IPS DF 6.9 (cell line): Measurements from ENCODE around the gene CD8A.

ENCODE experiments used
- DNase-seq: peaks from one replicate; pipeline ENCODE4 v3.0.0-alpha.2; 2013; ENCODE audit warnings: low read depth, low spot score
- H3K27ac ChIP-seq: one replicate; pipeline ENCODE4 v1.5.1; 2013; ENCODE audit warnings: low read length, control low read depth
- H3K27me3 ChIP-seq: 2 replicates; pipeline ENCODE4 v1.6.1; 2013; ENCODE audit warnings: mild to moderate bottlenecking, low read length; ENCODE audit not compliant: control insufficient read depth, insufficient read depth
- H3K36me3 ChIP-seq: 2 replicates; pipeline ENCODE4 v1.6.1; 2013; ENCODE audit warnings: low read length; ENCODE audit not compliant: control insufficient read depth, insufficient read depth
- H3K4me1 ChIP-seq: 2 replicates; pipeline ENCODE4 v1.6.1; 2013; ENCODE audit warnings: low read length; ENCODE audit not compliant: control insufficient read depth, insufficient read depth
- H3K4me3 ChIP-seq: 2 replicates; pipeline ENCODE4 v1.5.1; 2013; ENCODE audit warnings: mild to moderate bottlenecking, low read length
- H3K9me3 ChIP-seq: 2 replicates; pipeline ENCODE4 v1.6.1; 2013; ENCODE audit warnings: low read length, inconsistent platforms; ENCODE audit not compliant: control insufficient read depth, insufficient read depth
- WGBS: extraction: QIAGEN DNeasy Blood & Tissue Kit; methylation state at CpG from one replicate; pipeline ENCODE4 v1.1.7; 2013; ENCODE audit warnings: mixed read lengths, missing lambda C conversion rate; ENCODE audit not compliant: insufficient read length, insufficient coverage; 5-methylcytosine and 5-hydroxymethylcytosine counted together

CD8A gene

DNA sequence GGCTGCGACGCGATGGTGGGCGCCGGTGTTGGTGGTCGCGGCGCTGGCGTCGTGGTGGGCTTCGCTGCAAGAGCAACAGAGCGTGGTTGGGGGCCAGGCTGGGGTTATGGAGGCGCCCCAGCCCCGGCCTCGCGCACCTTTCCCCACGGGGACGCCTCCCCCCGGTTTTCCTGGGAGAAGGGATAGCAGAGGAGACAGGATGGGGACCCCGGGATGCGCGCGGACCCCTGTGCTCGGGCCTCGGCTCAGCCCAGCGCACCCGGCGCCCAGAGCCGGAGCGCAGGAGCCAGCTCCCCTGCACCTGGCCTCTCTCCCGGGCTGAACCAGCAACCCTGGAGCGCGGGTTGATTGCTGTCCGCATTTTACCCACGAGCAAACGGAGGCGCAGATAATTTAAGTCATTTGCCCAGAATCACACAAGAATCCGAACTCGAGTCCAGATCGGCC is 1.0 kb downstream of the CD8A start:
- no CpG with 5 or more reads among the region's 40 CpGs for WGBS
- H3K9me3 ChIP-seq: no peaks in the 10 kb centered on the region
- no peaks in the 10 kb centered on the region for H3K36me3 ChIP-seq
- H3K4me3 ChIP-seq: peak overlapping the region; percentile 8; the same call in 1 of the 2 replicates
- no peak for DNase-seq
- H3K27ac ChIP-seq: no peak overlapping the region
- no peaks in the 10 kb centered on the region for H3K4me1 ChIP-seq
- peaks cover 36% of the 10 kb centered on the region for H3K27me3 ChIP-seq

DNA sequence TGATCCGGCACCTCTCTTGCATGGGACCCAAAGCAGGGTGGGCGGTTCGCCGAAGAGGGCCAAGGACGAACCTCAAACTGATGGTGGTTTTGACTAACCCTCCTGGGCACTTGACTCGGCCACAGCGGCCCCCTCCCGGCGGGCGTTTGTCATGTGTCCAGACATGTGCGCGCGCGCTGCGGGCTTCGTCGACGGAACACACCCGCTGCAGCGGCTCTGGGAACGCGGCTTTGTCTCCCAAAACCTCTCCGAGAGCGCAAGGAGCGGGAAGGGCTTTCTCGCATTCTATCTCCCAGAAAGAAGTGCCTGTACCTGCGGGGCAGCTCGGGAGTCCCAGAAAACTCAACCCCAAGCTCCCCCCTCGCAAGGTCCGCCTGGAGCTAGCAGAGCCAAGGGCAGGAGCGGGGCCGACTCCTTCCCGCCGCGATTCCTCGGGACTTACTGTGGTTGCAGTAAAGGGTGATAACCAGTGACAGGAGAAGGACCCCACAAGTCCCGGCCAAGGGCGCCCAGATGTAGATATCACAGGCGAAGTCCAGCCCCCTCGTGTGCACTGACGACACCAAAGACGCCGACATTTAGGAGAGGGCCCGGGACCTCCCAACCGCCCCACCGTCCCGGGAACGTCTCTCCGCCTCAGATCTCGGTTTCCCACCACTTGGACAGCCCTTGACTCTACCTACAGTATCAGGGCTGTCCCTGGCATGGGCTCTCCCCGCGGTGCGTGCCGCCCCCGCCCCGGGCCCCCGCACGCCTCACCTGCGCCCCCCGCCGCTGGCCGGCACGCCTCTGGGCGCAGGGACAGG is 1.6 kb downstream of the CD8A start:
- no peak overlapping the region for H3K27ac ChIP-seq
- H3K27me3 ChIP-seq: peaks cover 36% of the 10 kb centered on the region
- no peaks in the 10 kb centered on the region for H3K4me1 ChIP-seq
- DNase-seq: no peak
- H3K4me3 ChIP-seq: peak overlapping the region; percentile 8; the same call in 1 of the 2 replicates
- no peaks in the 10 kb centered on the region for H3K36me3 ChIP-seq
- no CpG with 5 or more reads among the region's 64 CpGs for WGBS
- no peaks in the 10 kb centered on the region for H3K9me3 ChIP-seq

GRCh38 chr2:86788165-86788564 is 2.5 kb downstream of the CD8A start:
- no peaks in the 10 kb centered on the region for H3K36me3 ChIP-seq
- no peak overlapping the region for H3K4me3 ChIP-seq
- DNase-seq: no peak
- WGBS: no CpG with 5 or more reads among the region's 7 CpGs
- H3K9me3 ChIP-seq: no peaks in the 10 kb centered on the region
- H3K27me3 ChIP-seq: peaks cover 36% of the 10 kb centered on the region
- H3K4me1 ChIP-seq: no peaks in the 10 kb centered on the region
- no peak overlapping the region for H3K27ac ChIP-seq

- Histone ChIP-seq H3K4me1 (no peaks in the 10 kb centered on the region), H3K27me3 (peaks cover 36% of the 10 kb centered on the region), H3K27ac (no peak overlapping the region), H3K36me3 (no peaks in the 10 kb centered on the region), H3K9me3 (no peaks in the 10 kb centered on the region), H3K4me3 (no peak overlapping the region)
- no peak for DNase-seq
- WGBS: no CpG with 5 or more reads among the region's 2 CpGs
Measured at GRCh38 chr2:86787736-86788135, 3.0 kb downstream of the CD8A start.

- no peak overlapping the region for H3K4me3 ChIP-seq
- no peak for DNase-seq
- no peaks in the 10 kb centered on the region for H3K4me1 ChIP-seq
- no peaks in the 10 kb centered on the region for H3K9me3 ChIP-seq
- H3K36me3 ChIP-seq: no peaks in the 10 kb centered on the region
- peaks cover 28% of the 10 kb centered on the region for H3K27me3 ChIP-seq
- H3K27ac ChIP-seq: no peak overlapping the region
- WGBS: no CpG with 5 or more reads among the region's 10 CpGs
Measured at GRCh38 chr2:86786001-86786536, 4.6 kb downstream of the CD8A start.

- no peak for DNase-seq
- no peaks in the 10 kb centered on the region for H3K4me1 ChIP-seq
- H3K36me3 ChIP-seq: no peaks in the 10 kb centered on the region
- H3K27me3 ChIP-seq: peaks cover 23% of the 10 kb centered on the region
- H3K27ac ChIP-seq: no peak overlapping the region
- no peak overlapping the region for H3K4me3 ChIP-seq
- WGBS: no CpG with 5 or more reads among the region's 9 CpGs
- no peaks in the 10 kb centered on the region for H3K9me3 ChIP-seq
Measured at GRCh38 chr2:86785456-86785855, 5.3 kb downstream of the CD8A start.

DNA sequence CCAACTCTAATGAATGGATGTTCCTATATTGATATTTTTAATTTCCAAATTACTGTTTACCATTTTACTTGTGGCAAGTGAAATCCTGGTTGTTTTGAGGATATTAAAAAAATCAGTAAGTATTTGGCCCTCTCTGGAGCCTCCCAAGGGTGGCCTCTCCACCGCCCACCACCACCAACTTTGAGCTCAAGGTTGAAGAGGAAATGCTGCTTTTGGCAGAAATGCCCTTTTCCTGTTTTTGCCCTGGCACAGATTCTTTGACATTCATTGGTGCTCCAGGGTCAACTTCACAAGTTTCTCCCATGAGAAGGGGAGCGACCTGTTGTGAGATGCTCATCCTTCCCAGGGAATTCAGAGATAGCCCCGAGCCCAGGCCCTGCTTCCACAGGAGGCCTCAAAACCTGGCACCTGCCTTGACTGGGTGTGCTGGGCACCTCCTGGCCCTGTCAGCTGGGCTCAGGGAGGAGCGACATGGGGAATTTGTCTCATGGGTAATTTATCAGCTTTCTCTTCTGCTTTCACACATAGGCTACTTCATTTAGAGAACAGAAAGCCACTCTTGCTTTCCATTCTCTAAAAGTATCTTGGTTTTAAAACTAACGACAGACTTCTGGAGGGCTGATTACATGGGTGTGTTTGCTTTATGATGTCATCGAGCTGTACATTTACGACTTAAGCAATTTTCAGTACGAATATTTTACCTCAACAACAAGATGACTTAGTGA is 6.9 kb downstream of the CD8A start:
- H3K36me3 ChIP-seq: no peaks in the 10 kb centered on the region
- no peak overlapping the region; the same call in 1 of the 2 replicates for H3K4me3 ChIP-seq
- H3K9me3 ChIP-seq: no peaks in the 10 kb centered on the region
- H3K27me3 ChIP-seq: peaks cover 8% of the 10 kb centered on the region
- no peak overlapping the region for H3K27ac ChIP-seq
- no CpG with 5 or more reads among the region's 8 CpGs for WGBS
- DNase-seq: no peak
- H3K4me1 ChIP-seq: no peaks in the 10 kb centered on the region

DNA sequence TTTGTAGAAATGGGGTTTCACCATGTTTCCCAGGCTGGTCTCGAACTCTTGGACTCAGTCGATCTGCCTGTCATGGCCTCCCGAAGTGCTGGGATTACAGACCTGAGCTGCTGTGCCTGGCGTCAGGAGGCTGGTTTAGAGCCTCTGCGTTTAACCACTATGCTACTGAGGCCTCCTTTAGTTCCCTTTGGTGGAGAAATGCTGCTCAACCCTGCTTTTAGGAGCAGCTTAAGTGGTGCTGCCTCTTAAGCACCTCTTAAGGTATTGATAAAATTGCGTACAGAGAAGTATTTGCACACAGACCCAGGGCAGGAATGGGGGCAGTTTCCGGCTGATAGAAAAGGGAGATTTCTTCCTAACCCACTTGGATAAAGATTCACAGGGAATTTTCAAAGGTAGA is 8.0 kb downstream of the CD8A start:
- no peak overlapping the region for H3K27ac ChIP-seq
- peaks cover 2% of the 10 kb centered on the region; the same call in 1 of the 2 replicates for H3K27me3 ChIP-seq
- DNase-seq: no peak
- no peak overlapping the region for H3K4me3 ChIP-seq
- no peaks in the 10 kb centered on the region for H3K9me3 ChIP-seq
- no CpG with 5 or more reads among the region's 7 CpGs for WGBS
- H3K4me1 ChIP-seq: no peaks in the 10 kb centered on the region
- no peaks in the 10 kb centered on the region for H3K36me3 ChIP-seq

DNA sequence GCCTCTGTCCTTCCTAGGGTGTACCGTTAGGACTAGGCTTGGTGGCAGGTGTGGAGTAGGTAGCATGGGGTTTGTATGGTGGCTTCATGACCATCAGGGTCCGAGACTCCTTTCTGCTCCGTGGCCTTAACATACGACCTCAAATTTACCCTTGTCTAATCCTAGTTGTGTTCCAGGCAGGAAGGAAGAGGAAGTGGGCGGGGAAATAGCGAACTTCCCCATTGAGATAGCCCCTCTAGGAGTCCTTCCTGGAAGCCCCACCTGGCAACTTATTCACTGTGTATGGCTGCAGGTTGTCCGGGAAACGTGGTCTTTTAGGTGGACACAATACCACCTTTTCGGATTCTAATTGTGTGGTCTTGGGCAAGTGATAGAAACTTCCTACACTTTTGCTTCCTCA is 9.3 kb downstream of the CD8A start:
- DNase-seq: no peak
- H3K27ac ChIP-seq: no peak overlapping the region
- H3K27me3 ChIP-seq: no peaks in the 10 kb centered on the region
- H3K9me3 ChIP-seq: no peaks in the 10 kb centered on the region
- WGBS: no CpG with 5 or more reads among the region's 9 CpGs
- no peak overlapping the region for H3K4me3 ChIP-seq
- H3K36me3 ChIP-seq: no peaks in the 10 kb centered on the region
- H3K4me1 ChIP-seq: no peaks in the 10 kb centered on the region

DNA sequence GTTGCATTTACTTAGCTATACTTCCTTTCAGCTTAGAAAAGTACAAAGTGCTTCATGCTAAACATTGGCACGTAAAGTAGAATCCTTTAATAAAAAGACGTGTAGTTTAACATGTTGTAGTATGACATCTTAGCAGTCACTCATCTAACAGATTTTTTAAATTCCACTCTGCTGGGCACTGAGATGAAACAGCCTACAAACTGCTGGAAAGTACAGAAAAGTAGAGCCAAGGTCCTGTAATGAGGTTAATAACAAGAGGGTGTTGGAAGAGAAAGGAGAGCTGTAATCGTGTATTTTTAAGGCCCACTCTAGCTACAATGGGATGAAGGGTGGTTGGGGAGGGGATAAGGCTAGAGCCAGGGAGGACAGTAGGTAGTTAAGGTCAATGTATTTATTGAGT is 10.7 kb downstream of the CD8A start:
- H3K9me3 ChIP-seq: no peaks in the 10 kb centered on the region
- no peak overlapping the region for H3K4me3 ChIP-seq
- no peak overlapping the region for H3K27ac ChIP-seq
- no peak for DNase-seq
- no peaks in the 10 kb centered on the region for H3K36me3 ChIP-seq
- no peaks in the 10 kb centered on the region for H3K27me3 ChIP-seq
- WGBS: no CpG with 5 or more reads among the region's 3 CpGs
- H3K4me1 ChIP-seq: no peaks in the 10 kb centered on the region
